PC-3 (cell line): Measurements from ENCODE around the gene ADARB2. TPM values are rescaled to one million over a fixed set of nuclear protein-coding genes. Genes with fewer than 3 reads are reported as not detected.

Source experiments
- ATAC-seq: fragments of 200-7000 bp; cut with Tn5 transposase; 2 replicates; pipeline ENCODE4 v1.9.1; 2020; ENCODE audit warnings: mild to moderate bottlenecking, moderate library complexity
- BruUV-seq: library from RNA; stranded (reverse); fragments of 400-500 nt; replicated peaks from 2 replicates; lab custom pipeline; 2021; lab: Mats Ljungman, UMichigan
- CTCF ChIA-PET: fragments of 300-600 bp; sonication (Branson Sonifier 250); formaldehyde crosslinking; loops from one replicate; lab custom pipeline; 2022; ENCODE audit warnings: antibody characterized with exemption; lab: Charles Lee
- POLR2A ChIA-PET: fragments of 300-600 bp; sonication (Branson Sonifier 250); formaldehyde crosslinking; loops from one replicate; lab custom pipeline; 2022; ENCODE audit warnings: antibody characterized with exemption; ENCODE audit not compliant: unreplicated experiment; lab: Charles Lee
- DNase-seq: peaks from one replicate; pipeline ENCODE4 v3.0.0-alpha.2; 2015
- H2AFZ ChIP-seq: fragments of 300-600 bp; sonication (generic); 2 replicates; pipeline ENCODE4 v1.6.0; 2016; ENCODE audit warnings: antibody characterized with exemption, low read length
- H3F3A ChIP-seq: fragments of 300-600 bp; sonication (generic); one replicate; pipeline ENCODE4 v1.6.0; 2017; ENCODE audit warnings: antibody characterized with exemption, low read length, control low read depth, mild to moderate bottlenecking; ENCODE audit not compliant: unreplicated experiment
- H3K27ac ChIP-seq: fragments of 300-600 bp; sonication (generic); 2 replicates; pipeline ENCODE4 v1.5.1; 2016; ENCODE audit warnings: mild to moderate bottlenecking, low read length
- H3K27me3 ChIP-seq: fragments of 300-600 bp; sonication (generic); 2 replicates; pipeline ENCODE4 v1.6.1; 2016; ENCODE audit warnings: low read length, mixed read lengths
- H3K36me3 ChIP-seq: fragments of 300-600 bp; sonication (generic); 2 replicates; pipeline ENCODE4 v1.6.1; 2016; ENCODE audit warnings: low read depth, mixed run types, low read length, mixed read lengths
- H3K4me1 ChIP-seq: fragments of 300-600 bp; sonication (generic); 2 replicates; pipeline ENCODE4 v1.5.1; 2016; ENCODE audit warnings: low read length; ENCODE audit not compliant: insufficient read depth
- H3K4me2 ChIP-seq: fragments of 300-600 bp; sonication (generic); 2 replicates; pipeline ENCODE4 v1.6.0; 2016; ENCODE audit warnings: low read length
- H3K4me3 ChIP-seq: fragments of 300-600 bp; sonication (generic); 2 replicates; pipeline ENCODE4 v1.5.1; 2016; ENCODE audit warnings: mild to moderate bottlenecking, low read length, mixed read lengths
- H3K79me2 ChIP-seq: fragments of 300-600 bp; sonication (generic); 2 replicates; pipeline ENCODE4 v1.6.1; 2017; ENCODE audit warnings: low read length, mixed read lengths
- H3K9ac ChIP-seq: fragments of 300-600 bp; sonication (generic); 2 replicates; pipeline ENCODE4 v1.6.0; 2016; ENCODE audit warnings: mild to moderate bottlenecking, low read length
- H3K9me2 ChIP-seq: fragments of 300-600 bp; sonication (generic); replicated peaks from 2 replicates; pipeline ENCODE4 v1.6.1; 2016; ENCODE audit warnings: mixed run types, low read length, mixed read lengths
- H3K9me3 ChIP-seq: fragments of 300-600 bp; sonication (generic); 2 replicates; pipeline ENCODE4 v1.6.1; 2016; ENCODE audit warnings: low read length, mixed read lengths
- H4K20me1 ChIP-seq: fragments of 300-600 bp; sonication (generic); 2 replicates; pipeline ENCODE4 v1.6.1; 2016; ENCODE audit warnings: low read length, mixed read lengths
- CTCF ChIP-seq: fragments of 300-600 bp; sonication (generic); conservative IDR thresholded peaks from 2 replicates; pipeline ENCODE4 v1.5.1; 2017; ENCODE audit warnings: antibody characterized with exemption, low read depth, mild to moderate bottlenecking, low read length
- EZH2 ChIP-seq: fragments of 300-600 bp; sonication (generic); IDR thresholded peaks from one replicate; pipeline ENCODE4 v1.6.1; 2017; ENCODE audit warnings: antibody characterized with exemption, mild to moderate bottlenecking, low read length; ENCODE audit not compliant: unreplicated experiment
- EZH2phosphoT487 ChIP-seq: fragments of 300-600 bp; sonication (generic); IDR thresholded peaks from 2 replicates; pipeline ENCODE4 v1.6.1; 2018; ENCODE audit warnings: mild to moderate bottlenecking, antibody characterized with exemption, low read length, borderline replicate concordance
- intact Hi-C: fragments of 100-400 bp; cut with micrococcal nuclease; formaldehyde crosslinking; loops from 2 replicates; pipeline ENCODE4 v1.9.0; 2023
- total RNA-seq: library from RNA; depleted of rRNA; stranded (reverse); fragments of >200 nt; gene quantifications from 2 replicates; pipeline ENCODE4 v1.2.3, GENCODE V29; 2014

Gene ADARB2
- total RNA-seq, 1 experiment from 2014 or later = not detected

- no peak overlapping the region for H3K9ac ChIP-seq
- no TSS peak for BruUV-seq
- H3K36me3 ChIP-seq = no peaks in the 10 kb centered on the region
- ChIA-PET CTCF (no interaction called here), POLR2A (no interaction called here)
- H3K4me1 ChIP-seq = no peaks in the 10 kb centered on the region
- no peak for ATAC-seq
- no peak overlapping the region for H2AFZ ChIP-seq
- H3K4me2 ChIP-seq = no peak overlapping the region
- no peaks in the 10 kb centered on the region for H4K20me1 ChIP-seq
- no peaks in the 10 kb centered on the region for H3K79me2 ChIP-seq
- H3K9me3 ChIP-seq = no peaks in the 10 kb centered on the region
- no peaks in the 10 kb centered on the region for H3K9me2 ChIP-seq
- no peak overlapping the region for H3K4me3 ChIP-seq
- intact Hi-C loops = no loop called here
- peaks cover 17% of the 10 kb centered on the region for H3K27me3 ChIP-seq
- no peak for DNase-seq
- no peaks in the 10 kb centered on the region for H3F3A ChIP-seq
- TF ChIP-seq EZH2 = no peak
- no peak for TF ChIP-seq CTCF
- TF ChIP-seq EZH2phosphoT487 = no peak
- no peak overlapping the region for H3K27ac ChIP-seq
These were observed 535.0 kb downstream of the ADARB2 start for GRCh38 chr10:1202343-1202742.

DNA sequence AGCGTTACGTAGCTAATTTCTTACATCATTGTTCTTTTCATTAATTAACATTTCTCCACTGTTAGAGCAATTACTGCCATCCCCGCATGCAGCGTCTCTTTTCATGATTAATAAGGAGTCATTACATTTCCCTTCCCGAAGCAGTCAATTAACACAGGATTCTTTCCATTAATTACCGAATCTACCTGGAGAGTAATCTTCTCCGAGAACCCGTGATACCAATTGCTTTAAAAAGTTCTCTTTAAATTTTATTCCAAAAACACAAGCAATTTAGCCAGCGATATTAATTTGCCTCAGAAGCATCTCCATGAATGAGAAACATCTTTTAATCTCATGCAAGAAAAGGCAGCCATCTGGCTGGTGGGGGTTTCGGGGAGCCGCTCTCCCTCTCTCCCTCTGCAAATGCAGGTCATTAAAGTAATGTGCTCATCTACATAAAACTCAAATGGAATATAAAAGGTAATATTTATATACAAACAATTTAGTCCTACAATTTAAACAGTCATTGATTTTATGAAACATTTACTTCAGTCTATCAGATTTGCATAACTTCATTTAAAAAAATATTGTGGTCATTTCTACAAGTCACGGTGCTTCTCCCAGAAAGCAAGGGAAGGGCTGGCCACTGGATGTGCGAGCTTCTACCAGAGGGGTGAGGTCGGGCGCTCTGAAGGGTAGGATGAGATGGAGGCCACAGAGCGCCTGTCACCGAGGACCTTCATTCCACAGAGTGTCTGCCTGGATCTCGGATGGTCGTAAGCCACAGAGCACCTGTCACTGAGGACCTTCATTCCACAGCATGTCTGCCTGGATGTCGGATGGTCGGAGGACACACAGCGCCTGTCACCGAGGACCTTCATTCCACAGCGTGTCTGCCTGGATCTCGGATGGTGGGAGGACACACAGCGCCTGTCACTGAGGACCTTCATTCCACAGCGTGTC lies 536.2 kb downstream of the ADARB2 start:
- ATAC-seq = no peak
- POLR2A ChIA-PET = no interaction called here
- H3K9ac ChIP-seq = no peak overlapping the region
- no peak for DNase-seq
- no peaks in the 10 kb centered on the region for H3K36me3 ChIP-seq
- no peaks in the 10 kb centered on the region for H4K20me1 ChIP-seq
- TF ChIP-seq CTCF = no peak
- TF ChIP-seq EZH2 = no peak
- TF ChIP-seq EZH2phosphoT487 = no peak
- no peak overlapping the region for H3K4me3 ChIP-seq
- CTCF ChIA-PET = no interaction called here
- no TSS peak for BruUV-seq
- no peak overlapping the region for H3K4me2 ChIP-seq
- no peaks in the 10 kb centered on the region for H3K9me2 ChIP-seq
- H3K27me3 ChIP-seq = peaks cover 24% of the 10 kb centered on the region
- no peaks in the 10 kb centered on the region for H3K9me3 ChIP-seq
- no peaks in the 10 kb centered on the region for H3K79me2 ChIP-seq
- intact Hi-C loops = no loop called here
- H3F3A ChIP-seq = no peaks in the 10 kb centered on the region
- no peak overlapping the region for H3K27ac ChIP-seq
- H3K4me1 ChIP-seq = no peaks in the 10 kb centered on the region
- H2AFZ ChIP-seq = no peak overlapping the region
